Psoas muscle (tissue), 8 donors: ENCODE measurements around the gene GNA15. TPM values are rescaled to one million over a fixed set of nuclear protein-coding genes. Genes with fewer than 3 reads are reported as not detected.
A peak's percentile ranks its signal among the peaks of the same experiment; 100 is the strongest.

Source experiments
- ATAC-seq, 4 donors: fragments of 200-7000 bp; cut with Tn5 transposase; one replicate each; pipeline ENCODE4 v1.9.1; 2020; ENCODE audit warnings: moderate library complexity in 3 of 4, mild to moderate bottlenecking in 2 of 4
- DNase-seq, 2 donors: peaks; one replicate each; pipeline ENCODE4 v3.0.0-alpha.2; 2020
- H3K27ac ChIP-seq: fragments of 200-600 bp; one replicate; pipeline ENCODE4 v1.8.0; 2022
- H3K27me3 ChIP-seq, 3 donors: fragments of 200-600 bp in 1 of 3; one replicate each; pipeline versions ENCODE4 v1.6.1 to v1.8.0; 2013 to 2022; ENCODE audit warnings: low read length in 2 of 3, mild to moderate bottlenecking in 2 of 3, moderate library complexity in 1 of 3; ENCODE audit not compliant: insufficient read depth in 3 of 3
- H3K36me3 ChIP-seq, 2 donors: fragments of 200-600 bp in 1 of 2; one replicate each; pipeline versions ENCODE4 v1.6.1 to v1.8.0; 2013 to 2022; ENCODE audit warnings: low read depth in 1 of 2, mild to moderate bottlenecking in 1 of 2, moderate library complexity in 1 of 2; ENCODE audit not compliant: insufficient read depth in 1 of 2
- H3K4me1 ChIP-seq: fragments of 200-600 bp; one replicate; pipeline ENCODE4 v1.8.0; 2022
- H3K4me3 ChIP-seq: fragments of 200-600 bp; one replicate; pipeline ENCODE4 v1.8.0; 2022; ENCODE audit warnings: mild to moderate bottlenecking
- H3K9me3 ChIP-seq: fragments of 200-600 bp; one replicate; pipeline ENCODE4 v1.8.0; 2022
- WGBS, 3 donors: extraction: QIAGEN DNeasy Blood & Tissue Kit; methylation state at CpG; one replicate each; pipeline versions ENCODE4 v1.1.6 to v1.1.7; 2013; 5-methylcytosine and 5-hydroxymethylcytosine counted together
- intact Hi-C, 2 donors: fragments of 100-400 bp; cut with DNase I; formaldehyde crosslinking; loops; one replicate each; pipeline versions ENCODE4 v1.11.0 to v1.14.2; 2022
- polyA plus RNA-seq, 3 donors: library from polyadenylated mRNA; stranded (reverse); fragments of 200-250 nt; gene quantifications; one replicate each; pipeline ENCODE4 v1.2.3, GENCODE V29; 2013
- total RNA-seq, 4 donors: library from RNA; stranded (reverse); fragmentation: NEBNext Ultra II Directional in 2 of 4; extraction: Animal tissue kit (Norgen Biotek cat#: 25700) in 2 of 4; gene quantifications; one replicate each; pipeline versions ENCODE4 v1.2.1 to v1.2.4, GENCODE V29; 2021 to 2023
- TF ChIP-seq, protein P1 (sequence below): fragments of 200-600 bp; IDR thresholded peaks from one replicate; pipeline ENCODE4 v1.8.0; 2022; ENCODE audit warnings: antibody characterized with exemption
- donor health status: healthy with polysubstance abuse.
- donor health status: DM: no; HTN: no; CAD: no; lungs with moderate emphysema.
- donor health status: Bipolar disorder and iron deficiency.
- donor health status: healthy.
- donor health status: DM: yes; HTN: yes; CAD: no.
- donor health status: DM: no; HTN: no; CAD: no.
- donor health status: DM: no; HTN: no; CAD: no.
- donor health status: DM: yes; HTN: yes; CAD: no.

The GNA15 gene
- total and polyA plus RNA-seq, 7 donors = 0.18 to 1.9 (median 0.91) TPM

DNA sequence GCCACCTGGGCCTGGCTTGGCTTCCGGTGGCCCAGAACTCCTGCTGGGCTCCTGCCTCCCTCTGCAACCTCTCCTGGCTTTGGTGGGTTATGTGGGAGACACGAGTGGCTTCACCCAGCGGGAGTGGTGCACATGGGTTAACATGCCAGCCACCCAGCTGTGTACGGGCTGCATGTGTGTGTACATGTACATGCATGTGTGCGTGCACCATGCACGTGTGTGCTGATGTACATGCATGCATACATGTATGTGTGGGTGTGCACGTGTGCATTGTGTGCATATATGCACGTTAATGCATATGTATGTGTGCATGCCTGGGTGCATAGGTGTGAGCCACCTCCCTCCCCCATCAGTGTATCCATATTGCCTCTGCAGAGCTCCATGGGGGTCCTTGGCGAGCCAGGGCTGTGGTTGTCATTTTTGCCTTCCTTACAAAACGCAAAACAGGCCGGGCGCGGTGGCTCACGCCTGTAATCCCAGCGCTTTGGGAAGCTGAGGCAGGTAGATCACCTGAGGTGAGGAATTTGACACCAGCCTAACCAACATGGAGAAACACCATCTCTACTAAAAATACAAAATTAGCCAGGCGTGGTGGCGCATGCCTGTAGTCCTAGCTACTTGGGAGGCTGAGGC is 29.2 kb upstream of the GNA15 start:
- no peak overlapping the region for H3K4me3 ChIP-seq
- no peak overlapping the region for H3K27ac ChIP-seq
- DNase-seq (peak in 1 of 2 donors; percentile 39), ATAC-seq (no peak)
- no peaks in the 10 kb centered on the region for H3K9me3 ChIP-seq
- WGBS, 3 donors = 89 to 90% (median 90%) methylated on average over 17 of the region's 17 CpGs
- TF ChIP-seq, protein P1, sequence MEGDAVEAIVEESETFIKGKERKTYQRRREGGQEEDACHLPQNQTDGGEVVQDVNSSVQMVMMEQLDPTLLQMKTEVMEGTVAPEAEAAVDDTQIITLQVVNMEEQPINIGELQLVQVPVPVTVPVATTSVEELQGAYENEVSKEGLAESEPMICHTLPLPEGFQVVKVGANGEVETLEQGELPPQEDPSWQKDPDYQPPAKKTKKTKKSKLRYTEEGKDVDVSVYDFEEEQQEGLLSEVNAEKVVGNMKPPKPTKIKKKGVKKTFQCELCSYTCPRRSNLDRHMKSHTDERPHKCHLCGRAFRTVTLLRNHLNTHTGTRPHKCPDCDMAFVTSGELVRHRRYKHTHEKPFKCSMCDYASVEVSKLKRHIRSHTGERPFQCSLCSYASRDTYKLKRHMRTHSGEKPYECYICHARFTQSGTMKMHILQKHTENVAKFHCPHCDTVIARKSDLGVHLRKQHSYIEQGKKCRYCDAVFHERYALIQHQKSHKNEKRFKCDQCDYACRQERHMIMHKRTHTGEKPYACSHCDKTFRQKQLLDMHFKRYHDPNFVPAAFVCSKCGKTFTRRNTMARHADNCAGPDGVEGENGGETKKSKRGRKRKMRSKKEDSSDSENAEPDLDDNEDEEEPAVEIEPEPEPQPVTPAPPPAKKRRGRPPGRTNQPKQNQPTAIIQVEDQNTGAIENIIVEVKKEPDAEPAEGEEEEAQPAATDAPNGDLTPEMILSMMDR = no peak
- peaks cover 0 to 15% of the 10 kb centered on the region in 2 donors for H3K36me3 ChIP-seq
- H3K27me3 ChIP-seq = no peaks in the 10 kb centered on the region
- intact Hi-C loops = loop anchor here (5.0 kb wide), 3 partner anchors 74 to 154 kb away; no protein-coding TSS in a partner anchor
- peaks cover 22% of the 10 kb centered on the region for H3K4me1 ChIP-seq

DNA sequence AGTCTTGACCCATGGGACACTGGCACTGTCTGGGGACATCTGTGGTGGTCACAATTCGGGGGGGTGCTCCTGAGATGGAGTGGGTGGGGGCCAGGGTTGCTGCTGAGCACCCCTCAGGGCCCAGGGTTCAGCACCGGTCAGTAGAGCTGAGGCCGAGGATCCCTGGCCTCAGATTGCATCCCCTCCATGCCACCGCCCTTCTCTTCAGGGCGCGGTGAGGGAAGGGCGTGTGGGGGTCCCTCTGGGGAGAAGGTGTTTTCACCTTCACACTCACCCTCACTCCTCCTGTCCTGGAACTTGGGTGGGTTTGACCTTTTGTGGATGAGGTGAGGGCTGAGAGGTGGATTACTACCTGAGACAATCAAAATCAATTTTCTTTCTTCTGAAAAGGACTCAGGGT is 28.2 kb upstream of the GNA15 start:
- Histone ChIP-seq H3K36me3 (peaks cover 0 to 19% of the 10 kb centered on the region in 2 donors), H3K4me3 (no peak overlapping the region), H3K4me1 (peaks cover 18% of the 10 kb centered on the region), H3K27ac (no peak overlapping the region), H3K9me3 (no peaks in the 10 kb centered on the region), H3K27me3 (no peaks in the 10 kb centered on the region)
- WGBS, 3 donors = 87 to 94% (median 93%) methylated on average over 5 to 7 of the region's 7 CpGs
- ATAC-seq (no peak), DNase-seq (no peak)
- intact Hi-C loops = loop anchor here (5.0 kb wide), 3 partner anchors 75 to 155 kb away; no protein-coding TSS in a partner anchor
- TF ChIP-seq, protein P1 = no peak

DNA sequence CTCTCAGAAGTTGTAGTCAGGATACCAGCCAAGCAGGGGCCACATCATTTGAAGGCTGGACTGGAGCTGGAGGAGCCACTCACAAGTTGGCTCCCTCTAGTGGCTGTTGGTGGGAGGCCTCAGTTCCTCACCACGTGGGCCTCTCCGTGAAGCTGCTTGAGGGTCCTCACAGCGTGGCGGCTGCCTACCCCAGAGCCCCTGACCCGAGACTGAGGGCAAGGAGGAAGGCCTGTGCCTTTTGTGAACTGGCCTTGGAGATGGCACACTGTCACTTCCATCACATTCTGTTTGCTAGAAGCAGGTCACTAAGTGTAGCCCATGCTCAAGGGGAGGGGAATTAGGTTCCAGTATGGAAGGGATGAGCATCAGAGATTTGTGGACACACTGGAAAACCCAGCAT is 27.1 kb upstream of the GNA15 start:
- Histone ChIP-seq H3K4me1 (peaks cover 8% of the 10 kb centered on the region), H3K27ac (no peak overlapping the region), H3K4me3 (no peak overlapping the region), H3K36me3 (peaks cover 0 to 27% of the 10 kb centered on the region in 2 donors), H3K27me3 (no peaks in the 10 kb centered on the region), H3K9me3 (no peaks in the 10 kb centered on the region)
- intact Hi-C loops = loop anchor here (5.0 kb wide), 3 partner anchors 76 to 156 kb away; no protein-coding TSS in a partner anchor
- ATAC-seq = peak; percentile 50 to 75 (median 67)
- peak; percentile 57 to 77 for DNase-seq
- 49 to 58% (median 58%) methylated on average over 5 of the region's 5 CpGs for WGBS, 3 donors
- TF ChIP-seq, protein P1 = peak; percentile 78

DNA sequence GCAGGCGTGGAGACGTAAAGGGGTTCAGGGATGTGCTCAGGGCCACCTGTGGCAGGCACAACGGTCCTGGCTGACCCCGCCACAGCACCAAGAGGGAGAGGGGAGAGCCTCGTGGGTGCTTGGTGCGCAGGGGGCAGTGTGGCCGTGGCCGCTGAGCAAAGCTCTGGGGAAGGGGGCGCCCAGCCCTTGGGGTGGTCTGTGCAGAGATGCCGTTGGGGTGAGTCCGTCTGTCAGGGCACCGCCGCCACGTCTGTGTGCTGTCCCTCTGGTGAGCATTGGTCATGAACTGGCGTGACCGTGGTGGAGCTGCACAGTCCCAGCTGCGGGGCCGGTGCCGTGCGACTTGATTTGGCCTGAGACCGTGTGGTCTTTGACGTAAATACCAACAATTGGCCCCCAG is 26.3 kb upstream of the GNA15 start:
- 83 to 84% (median 83%) methylated on average over 22 of the region's 22 CpGs for WGBS, 3 donors
- no peak for DNase-seq
- peaks cover 1% of the 10 kb centered on the region for H3K4me1 ChIP-seq
- no peak for ATAC-seq
- H3K4me3 ChIP-seq = no peak overlapping the region
- peaks cover 0 to 34% of the 10 kb centered on the region in 2 donors for H3K36me3 ChIP-seq
- intact Hi-C loops = loop anchor here (5.0 kb wide), 3 partner anchors 77 to 157 kb away; no protein-coding TSS in a partner anchor
- H3K9me3 ChIP-seq = no peaks in the 10 kb centered on the region
- no peak overlapping the region for H3K27ac ChIP-seq
- H3K27me3 ChIP-seq = no peaks in the 10 kb centered on the region
- TF ChIP-seq, protein P1 = no peak
